Measurements from ENCODE around the gene TTLL11.

The TTLL11 gene

GRCh38 chr9:121813519-121814210 is 279.4 kb downstream of the TTLL11 start:
- no peak for DNase-seq (ENCODE audit: low read depth)
- no peak for TF ChIP-seq CTCF (IDR thresholded peaks at IDR 0.05; ENCODE audit: insufficient read depth, low read depth, low read length, missing control alignments)
- no peak overlapping the region for H3K4me3 ChIP-seq (ENCODE audit: low read length)

- H3K4me3 ChIP-seq (ENCODE audit: low read length): no peak overlapping the region
- TF ChIP-seq CTCF (IDR thresholded peaks at IDR 0.05; ENCODE audit: insufficient read depth, low read depth, low read length, missing control alignments): no peak
- DNase-seq (ENCODE audit: low read depth): no peak
Observed at GRCh38 chr9:121812159-121812735, 280.9 kb downstream of the TTLL11 start.

GRCh38 chr9:121811751-121812150 is 281.4 kb downstream of the TTLL11 start:
- no peak for DNase-seq (ENCODE audit: low read depth)

GRCh38 chr9:121811140-121811539 is 282.0 kb downstream of the TTLL11 start:
- DNase-seq (ENCODE audit: low read depth): no peak
- TF ChIP-seq CTCF (IDR thresholded peaks at IDR 0.05; ENCODE audit: insufficient read depth, low read depth, low read length, missing control alignments): no peak
- H3K4me3 ChIP-seq (ENCODE audit: low read length): no peak overlapping the region

More at GRCh38 chr9:121811751-121812150, 281.4 kb downstream of the TTLL11 start:
- no peak for TF ChIP-seq CTCF (IDR thresholded peaks at IDR 0.05; ENCODE audit: insufficient read depth, low read depth, low read length, missing control alignments)
- no peak overlapping the region for H3K4me3 ChIP-seq (ENCODE audit: low read length)

- no peak overlapping the region for H3K4me3 ChIP-seq (ENCODE audit: low read length)
- no peak for DNase-seq (ENCODE audit: low read depth)
- TF ChIP-seq CTCF (IDR thresholded peaks at IDR 0.05; ENCODE audit: insufficient read depth, low read depth, low read length, missing control alignments): no peak
Observed at GRCh38 chr9:121810489-121810888, 282.6 kb downstream of the TTLL11 start.

- TF ChIP-seq CTCF (IDR thresholded peaks at IDR 0.05; ENCODE audit: insufficient read depth, low read depth, low read length, missing control alignments): no peak
- no peak overlapping the region for H3K4me3 ChIP-seq (ENCODE audit: low read length)
Observed at GRCh38 chr9:121809356-121810050, 283.6 kb downstream of the TTLL11 start.

More at GRCh38 chr9:121809356-121810050, 283.6 kb downstream of the TTLL11 start:
- no peak for DNase-seq (ENCODE audit: low read depth)
